ENCODE measurements around the gene TMEM52.

TMEM52 gene

DNA sequence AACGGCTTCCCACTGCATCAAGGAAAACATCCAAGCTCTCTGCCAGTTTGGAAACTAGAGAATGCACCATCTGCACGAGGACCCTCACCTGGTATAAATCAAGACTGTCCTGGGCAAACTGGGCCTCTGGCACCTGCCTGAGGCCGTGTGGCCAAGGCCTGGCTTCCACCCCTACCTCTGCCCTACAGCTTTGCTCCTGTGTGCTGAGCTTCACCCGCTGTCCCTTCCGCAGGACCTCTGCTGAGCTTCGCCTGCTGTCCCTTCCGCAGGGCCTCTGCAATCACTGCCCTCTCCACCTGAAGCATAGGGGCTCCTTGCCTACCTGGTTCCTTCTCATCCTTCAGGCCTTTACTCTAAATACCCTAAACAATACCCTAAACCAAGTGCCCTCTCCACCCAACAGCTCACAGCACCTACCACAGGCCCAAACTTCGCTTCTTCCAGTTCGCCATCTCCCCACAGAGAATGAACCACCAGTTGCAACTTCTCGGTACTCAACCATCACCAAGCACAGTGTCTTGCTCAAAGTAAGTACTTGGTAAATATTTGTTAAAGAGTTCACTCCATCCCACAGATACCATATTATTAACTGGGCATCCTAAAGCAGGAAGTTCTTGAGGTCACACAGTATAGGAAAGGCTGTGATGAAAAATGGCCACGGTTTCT lies 46.6 kb downstream of the TMEM52 start (continued):
- no peak for TF ChIP-seq ZNF280C (tag by site-specific recombination; IDR thresholded peaks at IDR 0.05)
- no peak for TF ChIP-seq ZNF501 (tag by site-specific recombination; IDR thresholded peaks at IDR 0.05)
- no peak for TF ChIP-seq ZNF121 (tag by site-specific recombination; IDR thresholded peaks at IDR 0.05)

GRCh38 chr1:1869469-1869868 lies 49.6 kb downstream of the TMEM52 start:
- no peaks in the 10 kb centered on the region for H3K4me1 ChIP-seq (ENCODE audit: control insufficient read depth, insufficient read depth, low read length)
- ChIA-PET CTCF (interaction anchor here (0.6 to 1.5 kb wide), 5 partner anchors 16 to 682 kb away, joined by 4 to 8 read pairs (median 5); no protein-coding TSS in a partner anchor), POLR2A (interaction anchor here (1.0 kb wide), 1 partner anchor 14 kb away, joined by 3 read pairs; no protein-coding TSS in a partner anchor)
- no peak overlapping the region for H3K4me3 ChIP-seq (ENCODE audit: low read depth, low read length)
- H3K27ac ChIP-seq (ENCODE audit: extremely low read depth, low read depth, low read length), result no peak overlapping the region
- no peak for TF ChIP-seq ZBTB49 (tag by site-specific recombination; IDR thresholded peaks at IDR 0.05; ENCODE audit: low read depth)
- TF ChIP-seq ZNF362 (tag by site-specific recombination; IDR thresholded peaks at IDR 0.05), result no peak
- TF ChIP-seq ZNF76 (tag by site-specific recombination; IDR thresholded peaks at IDR 0.05; ENCODE audit: borderline replicate concordance, low read depth), result no peak
- TF ChIP-seq GLIS1 (tag by site-specific recombination; IDR thresholded peaks at IDR 0.05), result no peak
- TF ChIP-seq ZNF830 (tag by site-specific recombination; IDR thresholded peaks at IDR 0.05; ENCODE audit: low read depth), result no peak
- no peak for TF ChIP-seq ZNF175 (tag by site-specific recombination; IDR thresholded peaks at IDR 0.05)
- TF ChIP-seq ZNF670 (tag by site-specific recombination; IDR thresholded peaks at IDR 0.05; ENCODE audit: low read depth), result no peak
- TF ChIP-seq ZNF530 (tag by site-specific recombination; IDR thresholded peaks at IDR 0.05; ENCODE audit: low read depth), result no peak
- TF ChIP-seq ZXDB (tag by site-specific recombination; IDR thresholded peaks at IDR 0.05), result no peak
- TF ChIP-seq GLIS2 (tag by site-specific recombination; IDR thresholded peaks at IDR 0.05), result no peak
- TF ChIP-seq GLI2 (tag by site-specific recombination; IDR thresholded peaks at IDR 0.05; ENCODE audit: borderline replicate concordance, low read depth), result no peak
- TF ChIP-seq ZNF48 (tag by site-specific recombination; IDR thresholded peaks at IDR 0.05), result no peak
- no peak for TF ChIP-seq YY1 (tag by site-specific recombination; IDR thresholded peaks at IDR 0.05)
- TF ChIP-seq ZBTB6 (tag by site-specific recombination; IDR thresholded peaks at IDR 0.05), result no peak
- TF ChIP-seq GLI4 (tag by site-specific recombination; IDR thresholded peaks at IDR 0.05), result no peak
- no peak for TF ChIP-seq ZNF707 (tag by site-specific recombination; IDR thresholded peaks at IDR 0.05)
- TF ChIP-seq ZNF274 (IDR thresholded peaks at IDR 0.05; ENCODE audit: low read length), result no peak
- no peak for TF ChIP-seq ZNF274 (tag by site-specific recombination; IDR thresholded peaks at IDR 0.05; ENCODE audit: borderline replicate concordance)
- TF ChIP-seq ZNF549 (tag by site-specific recombination; IDR thresholded peaks at IDR 0.05), result no peak
- peaks cover 3 to 23% of the 10 kb centered on the region in 2 experiments; a peak in 2 of 3 replicates for H3K36me3 ChIP-seq (ENCODE audit: control insufficient read depth in 2 of 2, insufficient read depth in 1 of 2, low read length in 2 of 2)
- H3K9me3 ChIP-seq (ENCODE audit: control insufficient read depth, insufficient read depth, low read depth, low read length), result no peaks in the 10 kb centered on the region
